Lower lobe of right lung (tissue), 2 donors: Measurements from ENCODE around the gene BMP2. TPM values are rescaled to one million over a fixed set of nuclear protein-coding genes. Genes with fewer than 3 reads are reported as not detected.
A peak's percentile ranks its signal among the peaks of the same experiment; 100 is the strongest.

ENCODE experiments used
- ATAC-seq, 2 donors: fragments of 200-7000 bp; cut with Tn5 transposase; one replicate each; pipeline ENCODE4 v1.9.1; 2020 to 2022; ENCODE audit warnings: mild to moderate bottlenecking in 2 of 2, moderate library complexity in 2 of 2
- DNase-seq: peaks from one replicate; pipeline ENCODE4 v3.0.0-alpha.2; 2020
- H3K27ac ChIP-seq: fragments of 200-600 bp; one replicate; pipeline ENCODE4 v1.8.0; 2022
- H3K27me3 ChIP-seq: fragments of 200-600 bp; one replicate; pipeline ENCODE4 v1.8.0; 2022; ENCODE audit warnings: low read depth
- H3K36me3 ChIP-seq: fragments of 200-600 bp; one replicate; pipeline ENCODE4 v1.8.0; 2022; ENCODE audit warnings: mild to moderate bottlenecking
- H3K4me1 ChIP-seq: fragments of 200-600 bp; one replicate; pipeline ENCODE4 v1.8.0; 2022
- H3K4me3 ChIP-seq: fragments of 200-600 bp; one replicate; pipeline ENCODE4 v1.8.0; 2022; ENCODE audit warnings: mild to moderate bottlenecking
- H3K9me3 ChIP-seq: fragments of 200-600 bp; one replicate; pipeline ENCODE4 v1.8.0; 2022
- CTCF ChIP-seq: fragments of 200-600 bp; IDR thresholded peaks from one replicate; pipeline ENCODE4 v1.8.0; 2022; ENCODE audit warnings: antibody characterized with exemption, mild to moderate bottlenecking
- intact Hi-C: fragments of 100-400 bp; cut with DNase I; formaldehyde crosslinking; loops from one replicate; pipeline ENCODE4 v1.11.0; 2022
- total RNA-seq: library from RNA; stranded (reverse); fragmentation: NEBNext Ultra II Directional; extraction: Animal tissue kit (Norgen Biotek cat#: 25700); gene quantifications from one replicate; pipeline ENCODE4 v1.2.1, GENCODE V29; 2021
- donor health status: DM: no; HTN: yes; CAD: no; lungs with severe emphysema.

BMP2 gene
- total RNA-seq, 1 donor from 2014 or later, result 12.4 TPM

GRCh38 chr20:6768228-6769140 is 998 bp downstream of the BMP2 start:
- intact Hi-C loops, result no loop called here
- peak; percentile 50 for DNase-seq
- Histone ChIP-seq H3K36me3 (peaks cover 4% of the 10 kb centered on the region), H3K27ac (peak overlapping the region; percentile 84), H3K27me3 (peaks cover 7% of the 10 kb centered on the region), H3K4me1 (peaks cover 16% of the 10 kb centered on the region), H3K4me3 (peak overlapping the region; percentile 84), H3K9me3 (no peaks in the 10 kb centered on the region)
- TF ChIP-seq CTCF, result no peak
- peak; percentile 39 to 48 for ATAC-seq

- Histone ChIP-seq H3K36me3 (peaks cover 4% of the 10 kb centered on the region), H3K9me3 (no peaks in the 10 kb centered on the region), H3K4me3 (peak overlapping the region; percentile 84), H3K27me3 (peaks cover 7% of the 10 kb centered on the region), H3K4me1 (peaks cover 16% of the 10 kb centered on the region), H3K27ac (peak overlapping the region; percentile 43)
- DNase-seq (peak; percentile 76), ATAC-seq (peak; percentile 62 to 66)
- intact Hi-C loops, result no loop called here
- TF ChIP-seq CTCF, result no peak
These were observed 2.7 kb downstream of the BMP2 start for GRCh38 chr20:6769903-6770785.

GRCh38 chr20:6770786-6771100 is 3.3 kb downstream of the BMP2 start:
- H3K4me3 ChIP-seq, result peak overlapping the region; percentile 84
- no peak for DNase-seq
- no peak for TF ChIP-seq CTCF

GRCh38 chr20:6780433-6781190 is 13.1 kb downstream of the BMP2 start:
- Histone ChIP-seq H3K27ac (no peak overlapping the region), H3K27me3 (no peaks in the 10 kb centered on the region), H3K4me3 (no peak overlapping the region), H3K9me3 (no peaks in the 10 kb centered on the region), H3K36me3 (peaks cover 18% of the 10 kb centered on the region), H3K4me1 (peaks cover 10% of the 10 kb centered on the region)
- DNase-seq (no peak), ATAC-seq (no peak)
- intact Hi-C loops, result no loop called here
- no peak for TF ChIP-seq CTCF

More at GRCh38 chr20:6770786-6771100, 3.3 kb downstream of the BMP2 start:
- Histone ChIP-seq H3K36me3 (peaks cover 4% of the 10 kb centered on the region), H3K27me3 (peaks cover 7% of the 10 kb centered on the region), H3K4me1 (peaks cover 16% of the 10 kb centered on the region), H3K9me3 (no peaks in the 10 kb centered on the region), H3K27ac (no peak overlapping the region)
- no peak for ATAC-seq
- intact Hi-C loops, result no loop called here

- Histone ChIP-seq H3K27me3 (no peaks in the 10 kb centered on the region), H3K36me3 (peaks cover 9% of the 10 kb centered on the region), H3K27ac (peak overlapping the region; percentile 51), H3K4me1 (peaks cover 10% of the 10 kb centered on the region), H3K4me3 (no peak overlapping the region), H3K9me3 (no peaks in the 10 kb centered on the region)
- ATAC-seq, result peak; percentile 17 to 57
- intact Hi-C loops, result no loop called here
- DNase-seq, result no peak
- TF ChIP-seq CTCF, result no peak
These were observed 16.3 kb downstream of the BMP2 start for GRCh38 chr20:6783752-6784151.
